Naive thymus-derived CD4-positive, alpha-beta T cell (primary cell): ENCODE data around the gene CAB39L. TPM values are rescaled to one million over a fixed set of nuclear protein-coding genes. Genes with fewer than 3 reads are reported as not detected.

ENCODE experiments used
- ATAC-seq: fragments of 150-1000 bp; cut with Tn5 transposase; 2 replicates; pipeline ENCODE4 v1.10.0; 2021; ENCODE audit warnings: mild to moderate bottlenecking, moderate library complexity
- CTCF ChIA-PET: fragments of 350-600 bp; sonication (Branson Sonifier 250); formaldehyde crosslinking; loops from one replicate; lab custom pipeline; 2021; ENCODE audit warnings: antibody characterized with exemption; lab: Charles Lee
- POLR2A ChIA-PET: fragments of 350-600 bp; sonication (Branson Sonifier 250); formaldehyde crosslinking; loops from one replicate; lab custom pipeline; 2021; ENCODE audit warnings: antibody characterized with exemption, inconsistent platforms; lab: Charles Lee
- DNase-seq, 9 donors: peaks; one replicate each; pipeline versions ENCODE4 v3.0.0 to v3.0.0-alpha.2; 2020 to 2022; ENCODE audit warnings: mixed read lengths in 1 of 9
- H3K27ac ChIP-seq: one replicate; pipeline ENCODE4 v1.7.0; 2013; ENCODE audit warnings: mild to moderate bottlenecking, low read depth, low read length, moderate library complexity
- H3K27me3 ChIP-seq, 2 donors: one replicate each; pipeline ENCODE4 v1.7.0; 2013; ENCODE audit warnings: low read length in 2 of 2, mild to moderate bottlenecking in 2 of 2, moderate library complexity in 2 of 2; ENCODE audit not compliant: control insufficient read depth in 2 of 2, insufficient read depth in 2 of 2
- H3K36me3 ChIP-seq, 3 experiments: 1 replicate in 2 of 3; 2 replicates in 1 of 3; pipeline ENCODE4 v1.7.0; 2013; ENCODE audit warnings: low read length in 3 of 3, mild to moderate bottlenecking in 3 of 3, moderate library complexity in 1 of 3; ENCODE audit not compliant: insufficient read depth in 3 of 3, control insufficient read depth in 2 of 3
- H3K4me1 ChIP-seq, 2 donors: one replicate each; pipeline ENCODE4 v1.7.0; 2013; ENCODE audit warnings: low read length in 2 of 2, mild to moderate bottlenecking in 2 of 2, moderate library complexity in 1 of 2; ENCODE audit not compliant: control insufficient read depth in 2 of 2, insufficient read depth in 2 of 2
- H3K4me3 ChIP-seq: 2 replicates; pipeline ENCODE4 v1.7.0; 2013; ENCODE audit warnings: mild to moderate bottlenecking, low read length
- H3K9me3 ChIP-seq, 3 experiments: 1 replicate in 2 of 3; 2 replicates in 1 of 3; pipeline ENCODE4 v1.7.0; 2013; ENCODE audit warnings: low read length in 3 of 3; ENCODE audit not compliant: control insufficient read depth in 2 of 3
- H3K27ac Mint-ChIP-seq, 9 donors: one replicate each; pipeline ENCODE4 v1.8.0; 2020 to 2022; ENCODE audit warnings: mixed read lengths in 9 of 9, mild to moderate bottlenecking in 8 of 9, moderate library complexity in 5 of 9, inconsistent platforms in 2 of 9
- H3K27me3 Mint-ChIP-seq, 5 donors: one replicate each; pipeline ENCODE4 v1.8.0; 2021 to 2022; ENCODE audit warnings: mixed read lengths in 5 of 5, mild to moderate bottlenecking in 1 of 5
- H3K36me3 Mint-ChIP-seq, 5 donors: one replicate each; pipeline ENCODE4 v1.8.0; 2020 to 2022; ENCODE audit warnings: mixed read lengths in 5 of 5, mild to moderate bottlenecking in 3 of 5, inconsistent platforms in 1 of 5
- H3K4me1 Mint-ChIP-seq, 7 donors: one replicate each; pipeline ENCODE4 v1.8.0; 2020 to 2022; ENCODE audit warnings: mixed read lengths in 7 of 7, mild to moderate bottlenecking in 3 of 7, inconsistent platforms in 1 of 7
- H3K4me3 Mint-ChIP-seq, 10 donors: one replicate each; pipeline ENCODE4 v1.8.0; 2020 to 2022; ENCODE audit warnings: mild to moderate bottlenecking in 10 of 10, mixed read lengths in 10 of 10, moderate library complexity in 6 of 10, inconsistent platforms in 2 of 10
- H3K9me3 Mint-ChIP-seq, 11 donors: one replicate each; pipeline ENCODE4 v1.8.0; 2020 to 2022; ENCODE audit warnings: mixed read lengths in 11 of 11, mild to moderate bottlenecking in 4 of 11, inconsistent platforms in 1 of 11, moderate library complexity in 1 of 11
- intact Hi-C, 2 donors: fragments of 100-400 bp; cut with micrococcal nuclease; formaldehyde crosslinking; loops; one replicate each; pipeline ENCODE4 v1.15.1; 2023
- polyA plus RNA-seq, 2 donors: library from polyadenylated mRNA; unstranded; fragments of 300-500 nt; fragmentation: Illumina TruSeq; gene quantifications; one replicate each; pipeline ENCODE4 v1.2.3, GENCODE V29; 2021
- total RNA-seq, 6 experiments: library from RNA in 5 of 6; stranded (reverse) in 5 of 6; gene quantifications; 1 replicate in 5 of 6; 2 replicates in 1 of 6; pipeline ENCODE4 v1.2.3 and lab custom pipeline; 2021 to 2026

CAB39L gene
- total and polyA plus RNA-seq, 7 experiments from 2014 or later: 2.9 to 5.9 (median 4.6) TPM

DNA sequence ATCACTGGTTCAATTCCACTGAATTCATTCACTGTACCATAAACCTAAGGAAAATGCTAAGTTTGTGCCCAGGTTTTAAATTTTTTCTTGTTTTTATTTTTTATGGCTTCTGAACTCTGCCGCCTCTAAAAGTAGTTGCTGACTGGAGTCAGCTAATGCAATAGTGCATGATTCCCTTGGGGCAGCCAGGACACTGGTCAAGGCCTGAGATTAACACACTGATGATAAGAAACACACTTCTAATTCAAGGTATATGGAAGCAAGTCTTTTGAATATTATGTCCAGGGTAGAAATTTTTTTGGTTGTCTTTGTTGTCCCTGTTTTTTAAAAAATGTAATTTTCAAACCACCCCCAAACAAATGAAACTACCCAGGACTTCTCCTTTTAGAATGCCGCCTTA, 123.9 kb downstream of the CAB39L start:
- no peak for DNase-seq
- no peaks in the 10 kb centered on the region for H3K9me3 Mint-ChIP-seq
- no peaks in the 10 kb centered on the region for H3K27me3 Mint-ChIP-seq
- peaks cover 0 to 26% (median 1%) of the 10 kb centered on the region in 5 donors for H3K36me3 Mint-ChIP-seq
- intact Hi-C loops: no loop called here
- POLR2A ChIA-PET: no interaction called here
- no peaks in the 10 kb centered on the region for H3K4me1 ChIP-seq
- no peaks in the 10 kb centered on the region for H3K27me3 ChIP-seq
- H3K27ac Mint-ChIP-seq: peak overlapping the region in 1 of 9 donors; percentile 19
- no peak overlapping the region for H3K4me3 Mint-ChIP-seq
- H3K9me3 ChIP-seq: no peaks in the 10 kb centered on the region
- ATAC-seq: no peak
- no peak overlapping the region for H3K4me3 ChIP-seq
- H3K27ac ChIP-seq: no peak overlapping the region
- CTCF ChIA-PET: no interaction called here
- H3K4me1 Mint-ChIP-seq: peaks cover 5 to 14% (median 12%) of the 10 kb centered on the region in 7 donors
- no peaks in the 10 kb centered on the region for H3K36me3 ChIP-seq

GRCh38 chr13:49319551-49319950, 124.3 kb downstream of the CAB39L start:
- Mint-ChIP-seq H3K4me1 (peaks cover 5 to 14% (median 12%) of the 10 kb centered on the region in 7 donors), H3K27ac (no peak overlapping the region), H3K36me3 (peaks cover 0 to 26% (median 1%) of the 10 kb centered on the region in 5 donors), H3K27me3 (no peaks in the 10 kb centered on the region), H3K4me3 (no peak overlapping the region), H3K9me3 (no peaks in the 10 kb centered on the region)
- Histone ChIP-seq H3K27me3 (no peaks in the 10 kb centered on the region), H3K9me3 (no peaks in the 10 kb centered on the region), H3K4me1 (no peaks in the 10 kb centered on the region), H3K36me3 (no peaks in the 10 kb centered on the region), H3K4me3 (no peak overlapping the region), H3K27ac (no peak overlapping the region)
- ATAC-seq (no peak), DNase-seq (no peak)
- ChIA-PET POLR2A (no interaction called here), CTCF (no interaction called here)
- intact Hi-C loops: no loop called here

DNA sequence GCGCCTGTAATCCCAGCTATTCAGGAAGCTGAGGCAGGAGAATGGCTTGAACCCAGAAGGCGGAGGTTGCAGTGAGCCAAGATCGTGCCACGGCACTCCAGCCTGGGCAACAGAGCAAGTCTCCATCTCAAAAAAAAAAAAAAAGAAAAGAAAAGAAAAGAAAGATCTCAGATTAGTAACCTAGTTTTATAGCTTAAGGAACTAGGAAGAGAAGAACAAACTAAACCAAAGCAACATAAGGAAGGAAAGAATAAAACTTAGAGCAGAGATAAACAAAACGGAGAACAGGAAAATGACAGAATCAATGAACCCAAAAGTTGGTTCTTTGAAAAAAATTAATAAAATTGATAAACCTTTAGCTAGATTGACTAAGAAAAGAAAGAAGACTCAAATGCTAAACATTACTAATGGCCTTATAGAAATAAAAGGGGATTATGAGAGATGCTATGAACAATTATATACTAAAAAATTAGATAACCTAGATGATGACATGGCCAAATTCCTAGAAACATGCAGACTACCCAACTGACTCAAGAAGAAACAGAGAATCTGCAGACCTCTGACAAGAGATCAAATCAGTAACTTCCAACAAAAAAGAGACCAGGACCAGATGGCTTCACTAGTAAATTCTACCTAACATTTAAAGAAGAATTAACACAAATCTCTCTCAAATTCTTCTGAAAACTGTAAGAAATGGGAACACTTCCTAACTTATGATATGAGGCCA, 127.9 kb downstream of the CAB39L start:
- ATAC-seq: no peak
- DNase-seq: no peak
- intact Hi-C loops: no loop called here
- no peak overlapping the region for H3K4me3 ChIP-seq
- no peaks in the 10 kb centered on the region for H3K4me1 ChIP-seq
- Mint-ChIP-seq H3K9me3 (no peaks in the 10 kb centered on the region), H3K4me1 (peaks cover 4 to 13% (median 6%) of the 10 kb centered on the region in 7 donors), H3K27ac (no peak overlapping the region), H3K27me3 (no peaks in the 10 kb centered on the region), H3K4me3 (no peak overlapping the region), H3K36me3 (peaks cover 0 to 38% (median 3%) of the 10 kb centered on the region in 5 donors)
- POLR2A ChIA-PET: no interaction called here
- H3K27ac ChIP-seq: no peak overlapping the region
- no peaks in the 10 kb centered on the region for H3K36me3 ChIP-seq
- H3K27me3 ChIP-seq: no peaks in the 10 kb centered on the region
- H3K9me3 ChIP-seq: no peaks in the 10 kb centered on the region
- CTCF ChIA-PET: no interaction called here

GRCh38 chr13:49315036-49315565, 128.8 kb downstream of the CAB39L start:
- H3K27me3 ChIP-seq: no peaks in the 10 kb centered on the region
- H3K9me3 Mint-ChIP-seq: no peaks in the 10 kb centered on the region
- POLR2A ChIA-PET: no interaction called here
- peaks cover 0 to 38% (median 3%) of the 10 kb centered on the region in 5 donors for H3K36me3 Mint-ChIP-seq
- H3K4me1 ChIP-seq: no peaks in the 10 kb centered on the region
- ATAC-seq (no peak), DNase-seq (no peak)
- no peaks in the 10 kb centered on the region for H3K9me3 ChIP-seq
- intact Hi-C loops: no loop called here
- H3K4me3 ChIP-seq: no peak overlapping the region
- CTCF ChIA-PET: no interaction called here
- H3K4me3 Mint-ChIP-seq: no peak overlapping the region
- peaks cover 0 to 6% (median 0%) of the 10 kb centered on the region in 7 donors for H3K4me1 Mint-ChIP-seq
- H3K27ac ChIP-seq: no peak overlapping the region
- peaks cover 0 to under 1% (median 0%) of the 10 kb centered on the region in 3 experiments for H3K36me3 ChIP-seq
- no peaks in the 10 kb centered on the region for H3K27me3 Mint-ChIP-seq
- H3K27ac Mint-ChIP-seq: no peak overlapping the region

- Histone ChIP-seq H3K4me1 (no peaks in the 10 kb centered on the region), H3K9me3 (no peaks in the 10 kb centered on the region), H3K27me3 (no peaks in the 10 kb centered on the region), H3K27ac (no peak overlapping the region), H3K36me3 (peaks cover 0 to 4% (median 0%) of the 10 kb centered on the region in 3 experiments), H3K4me3 (no peak overlapping the region)
- ATAC-seq (no peak), DNase-seq (no peak)
- H3K4me3 Mint-ChIP-seq: no peak overlapping the region
- H3K27me3 Mint-ChIP-seq: no peaks in the 10 kb centered on the region
- H3K36me3 Mint-ChIP-seq: peaks cover 0 to 43% (median 3%) of the 10 kb centered on the region in 5 donors
- intact Hi-C loops: no loop called here
- no peak overlapping the region for H3K27ac Mint-ChIP-seq
- ChIA-PET CTCF (interaction anchor here (0.8 kb wide), 1 partner anchor 34 kb away, joined by 3 read pairs; no protein-coding TSS in a partner anchor), POLR2A (interaction anchor here (0.6 kb wide), 1 partner anchor 193 kb away, joined by 3 read pairs; no protein-coding TSS in a partner anchor)
- peaks cover 0 to 6% (median 0%) of the 10 kb centered on the region in 7 donors for H3K4me1 Mint-ChIP-seq
- no peaks in the 10 kb centered on the region for H3K9me3 Mint-ChIP-seq
Observed at GRCh38 chr13:49314344-49314882, 129.5 kb downstream of the CAB39L start.

DNA sequence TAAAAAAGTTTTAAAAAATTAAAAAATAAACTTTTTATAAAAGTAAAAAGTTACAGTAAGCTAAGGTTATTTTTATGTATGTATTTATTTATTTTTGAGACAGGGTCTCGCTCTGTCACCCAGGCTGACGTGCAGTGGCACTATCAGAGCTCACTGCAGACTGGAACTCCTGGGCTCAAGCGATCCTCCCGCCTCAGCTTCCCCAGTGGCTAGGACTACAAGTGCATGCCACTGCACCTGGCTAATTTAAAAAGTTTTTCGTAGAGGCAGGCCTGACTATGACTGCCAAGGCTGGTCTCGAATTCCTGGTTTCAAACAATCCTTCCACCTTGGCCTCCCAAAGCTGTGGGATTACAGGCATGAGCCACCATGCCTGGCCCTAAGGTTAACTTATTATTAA, 132.0 kb downstream of the CAB39L start:
- Mint-ChIP-seq H3K36me3 (peaks cover 0 to 37% (median 3%) of the 10 kb centered on the region in 5 donors), H3K4me1 (peaks cover 0 to 6% (median 0%) of the 10 kb centered on the region in 7 donors), H3K9me3 (no peaks in the 10 kb centered on the region), H3K4me3 (no peak overlapping the region), H3K27me3 (no peaks in the 10 kb centered on the region), H3K27ac (no peak overlapping the region)
- Histone ChIP-seq H3K9me3 (no peaks in the 10 kb centered on the region), H3K4me3 (no peak overlapping the region), H3K27ac (no peak overlapping the region), H3K36me3 (peaks cover 0 to 4% (median 0%) of the 10 kb centered on the region in 3 experiments), H3K4me1 (no peaks in the 10 kb centered on the region), H3K27me3 (no peaks in the 10 kb centered on the region)
- intact Hi-C loops: no loop called here
- DNase-seq (no peak), ATAC-seq (no peak)
- POLR2A ChIA-PET: no interaction called here
- CTCF ChIA-PET: no interaction called here
